Omental fat pad (tissue), 4 donors: Measurements from ENCODE around the gene ECHS1. TPM values are rescaled to one million over a fixed set of nuclear protein-coding genes. Genes with fewer than 3 reads are reported as not detected.

Source experiments
- ATAC-seq: fragments of 150-250 bp; one replicate; pipeline ENCODE4 v1.9.1; 2016; ENCODE audit warnings: mild to moderate bottlenecking, moderate library complexity; ENCODE audit not compliant: low FRiP score
- DNase-seq: peaks from one replicate; pipeline ENCODE4 v3.0.0-alpha.2; 2019; ENCODE audit warnings: low spot score
- small RNA-seq: library from RNA; depleted of rRNA; stranded (forward); fragments of <200 nt; gene quantifications from one replicate; pipeline ENCODE3, GENCODE V24; 2016
- total RNA-seq, 4 donors: library from RNA; depleted of rRNA; stranded (reverse); fragments of >200 nt; gene quantifications; one replicate each; pipeline ENCODE4 v1.1.0, GENCODE V29; 2016
- TF ChIP-seq, protein P1 (sequence below), 3 donors: fragments of 450-650 bp; IDR thresholded peaks; one replicate each; pipeline ENCODE4 v1.5.1; 2016 to 2017; ENCODE audit warnings: antibody characterized with exemption in 3 of 3, mild to moderate bottlenecking in 3 of 3, moderate library complexity in 2 of 3

The ECHS1 gene
- total RNA-seq, 4 donors from 2014 or later: 96.0 to 197 (median 138) TPM

DNA sequence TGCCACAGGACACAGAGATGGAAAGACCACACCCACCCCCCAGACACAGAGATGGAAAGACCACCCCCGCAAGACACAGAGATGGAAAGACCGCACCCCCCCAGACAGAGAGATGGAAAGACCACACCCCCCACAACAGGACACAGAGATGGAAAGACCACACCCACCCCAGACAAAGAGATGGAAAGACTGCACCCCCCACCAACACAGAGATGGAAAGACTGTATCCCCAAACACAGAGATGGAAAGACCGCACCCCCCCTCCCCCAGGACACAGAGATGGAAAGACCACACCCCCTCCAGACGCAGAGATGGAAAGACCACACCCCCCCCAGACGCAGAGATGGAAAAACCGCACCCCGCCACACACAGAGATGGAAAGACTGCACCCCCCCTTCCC, 56.4 kb downstream of the ECHS1 start:
- ATAC-seq (no peak), DNase-seq (no peak)
- TF ChIP-seq, protein P1, sequence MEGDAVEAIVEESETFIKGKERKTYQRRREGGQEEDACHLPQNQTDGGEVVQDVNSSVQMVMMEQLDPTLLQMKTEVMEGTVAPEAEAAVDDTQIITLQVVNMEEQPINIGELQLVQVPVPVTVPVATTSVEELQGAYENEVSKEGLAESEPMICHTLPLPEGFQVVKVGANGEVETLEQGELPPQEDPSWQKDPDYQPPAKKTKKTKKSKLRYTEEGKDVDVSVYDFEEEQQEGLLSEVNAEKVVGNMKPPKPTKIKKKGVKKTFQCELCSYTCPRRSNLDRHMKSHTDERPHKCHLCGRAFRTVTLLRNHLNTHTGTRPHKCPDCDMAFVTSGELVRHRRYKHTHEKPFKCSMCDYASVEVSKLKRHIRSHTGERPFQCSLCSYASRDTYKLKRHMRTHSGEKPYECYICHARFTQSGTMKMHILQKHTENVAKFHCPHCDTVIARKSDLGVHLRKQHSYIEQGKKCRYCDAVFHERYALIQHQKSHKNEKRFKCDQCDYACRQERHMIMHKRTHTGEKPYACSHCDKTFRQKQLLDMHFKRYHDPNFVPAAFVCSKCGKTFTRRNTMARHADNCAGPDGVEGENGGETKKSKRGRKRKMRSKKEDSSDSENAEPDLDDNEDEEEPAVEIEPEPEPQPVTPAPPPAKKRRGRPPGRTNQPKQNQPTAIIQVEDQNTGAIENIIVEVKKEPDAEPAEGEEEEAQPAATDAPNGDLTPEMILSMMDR (IDR thresholded peaks at IDR 0.05): no peak

DNA sequence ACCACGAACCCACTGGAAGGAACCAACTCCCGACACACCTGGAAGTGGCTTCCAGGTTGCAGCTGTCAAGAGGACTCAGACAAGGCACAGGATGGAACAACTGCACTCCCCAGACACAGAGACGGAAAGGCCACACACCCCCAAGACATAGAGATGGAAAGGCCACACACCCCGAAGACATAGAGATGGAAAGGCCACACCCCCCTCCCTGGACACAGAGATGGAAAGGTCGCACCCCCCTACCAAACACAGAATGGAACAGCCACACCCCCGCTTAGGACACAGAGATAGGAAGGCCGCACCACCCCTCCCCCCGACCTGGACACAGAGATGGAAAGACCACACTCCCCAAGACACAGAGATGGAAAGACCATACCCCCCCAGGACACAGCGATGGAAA, 56.9 kb downstream of the ECHS1 start:
- TF ChIP-seq, protein P1 (IDR thresholded peaks at IDR 0.05): no peak
- DNase-seq (no peak), ATAC-seq (no peak)

DNA sequence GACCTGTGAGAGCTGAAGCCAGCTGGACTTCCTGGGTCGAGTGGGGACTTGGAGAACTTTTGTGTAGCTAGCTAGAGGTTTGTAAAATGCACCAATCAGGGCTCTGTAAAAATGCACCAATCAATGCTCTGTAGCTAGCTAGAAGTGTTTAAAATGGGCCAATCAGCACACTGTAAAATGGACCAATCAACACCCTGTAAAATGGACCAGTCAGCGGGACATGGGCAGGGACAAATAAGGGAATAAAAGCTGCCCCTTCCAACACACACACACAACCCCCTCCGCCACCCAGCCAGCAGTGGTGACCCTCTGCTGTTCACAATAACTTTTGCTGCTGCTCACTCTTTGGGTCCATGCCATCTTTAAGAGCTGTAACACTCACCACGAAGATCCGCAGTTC, 57.3 kb downstream of the ECHS1 start:
- ATAC-seq (no peak), DNase-seq (no peak)
- TF ChIP-seq, protein P1 (IDR thresholded peaks at IDR 0.05): no peak

DNA sequence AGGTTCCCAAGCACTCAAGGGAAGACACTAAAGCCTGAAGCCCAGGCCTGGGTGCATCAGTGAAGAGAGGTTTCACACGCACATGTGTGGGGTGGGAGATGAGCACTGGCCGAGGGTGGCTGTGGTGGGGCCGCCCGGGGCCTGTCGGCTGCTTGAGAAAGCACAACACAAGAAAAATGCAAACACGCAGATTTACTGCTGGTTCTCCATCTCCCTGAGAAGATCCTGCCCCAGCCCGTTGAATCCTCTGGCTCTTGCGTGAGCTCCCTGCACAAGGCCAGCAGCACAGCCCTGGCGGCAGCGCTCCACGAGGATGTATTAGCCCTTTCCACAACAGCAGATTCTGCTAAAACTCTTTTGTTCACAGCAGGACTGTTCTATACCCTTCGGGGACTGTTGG, 58.2 kb downstream of the ECHS1 start:
- DNase-seq: no peak
- TF ChIP-seq, protein P1 (IDR thresholded peaks at IDR 0.05): no peak
- no peak for ATAC-seq

DNA sequence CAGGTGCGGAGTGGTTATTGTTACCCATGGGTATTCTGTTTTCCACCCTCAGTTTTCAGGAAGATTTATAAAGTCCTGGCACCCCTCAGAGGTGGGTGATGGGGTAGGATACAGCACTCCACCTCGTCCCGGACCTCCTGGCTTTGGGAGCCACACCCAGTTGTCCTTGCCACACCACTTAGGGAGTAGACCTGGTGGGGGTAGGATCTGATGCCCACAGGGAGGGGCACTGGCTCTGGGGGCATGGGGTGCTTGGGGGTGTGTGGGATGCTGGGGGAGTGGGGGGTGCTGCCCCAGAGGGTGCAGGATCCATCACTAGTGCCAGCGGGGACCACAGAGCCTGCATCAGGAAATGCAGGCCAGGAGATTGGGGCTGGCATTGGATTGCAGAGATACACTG, 60.0 kb downstream of the ECHS1 start:
- DNase-seq (no peak), ATAC-seq (no peak)
- TF ChIP-seq, protein P1 (IDR thresholded peaks at IDR 0.05): no peak

DNA sequence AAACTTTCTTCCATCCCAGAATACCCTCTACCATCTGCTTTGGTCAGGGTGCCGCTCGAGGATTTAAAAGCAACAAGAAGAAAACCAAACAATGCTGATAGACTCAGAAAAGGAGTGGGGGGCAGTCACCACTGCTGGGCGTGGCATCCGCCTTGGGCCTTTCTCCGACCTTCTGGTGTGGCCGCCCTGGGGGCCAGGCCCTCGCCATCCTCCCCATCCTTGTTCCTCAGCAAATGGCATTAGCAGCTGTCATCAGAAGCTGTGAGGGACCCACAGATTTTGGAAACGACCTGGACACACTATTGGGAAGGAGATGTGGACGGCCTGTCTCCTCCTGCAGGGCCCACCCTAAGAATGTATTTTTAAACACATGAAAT, 60.4 kb downstream of the ECHS1 start:
- DNase-seq (no peak), ATAC-seq (no peak)
- TF ChIP-seq, protein P1 (IDR thresholded peaks at IDR 0.05): no peak

Small RNA genes lying within 50 kb of the gene (small RNA-seq; reads per million reads assigned to genes)
- not detected for gene AL360181.4
- gene BANF1P2: not detected
- not detected for gene MIR3944

Other genes starting within 250 kb of the ECHS1 start
- gene KNDC1, start 213.1 kb downstream of the ECHS1 start, total RNA-seq: 1 to 10 TPM in 3 of 4 donors, under 1 TPM in 1; 0.16 to 7.7 (median 1.7) TPM
- not detected for gene UTF1, start 143.1 kb downstream of the ECHS1 start, total RNA-seq
- 1 to 10 TPM in 2 of 4 donors, under 1 TPM in 2; 0.32 to 6.0 (median 2.4) TPM for gene VENTX, start 135.5 kb downstream of the ECHS1 start, total RNA-seq
- 10 to 100 TPM in 2 of 4 donors, 1 to 10 TPM in 2; 3.9 to 53.9 (median 8.4) TPM for gene ADAM8, start 96.5 kb downstream of the ECHS1 start, total RNA-seq
- 10 to 100 TPM; 29.0 to 44.5 (median 36.3) TPM for gene TUBGCP2, start 64.5 kb downstream of the ECHS1 start, total RNA-seq
- 10 to 100 TPM; 19.3 to 40.2 (median 23.3) TPM for gene ZNF511, start 64.4 kb downstream of the ECHS1 start, total RNA-seq
- gene CALY, start 36.5 kb downstream of the ECHS1 start, total RNA-seq: not detected
- gene PRAP1, start 26.0 kb downstream of the ECHS1 start, total RNA-seq: 1 to 10 TPM in 1 of 4 donors, not detected in 3; 3.3 TPM
- gene FUOM, start 15.3 kb downstream of the ECHS1 start, total RNA-seq: 10 to 100 TPM; 20.6 to 34.3 (median 24.1) TPM
- gene PAOX, start 5.9 kb upstream of the ECHS1 start, total RNA-seq: 1 to 10 TPM; 3.8 to 7.7 (median 6.1) TPM
- 10 to 100 TPM; 14.6 to 30.9 (median 21.3) TPM for gene MTG1, start 20.8 kb upstream of the ECHS1 start, total RNA-seq
- gene SPRN, start 51.3 kb upstream of the ECHS1 start, total RNA-seq: not detected
- gene SCART1, start 80.6 kb upstream of the ECHS1 start, total RNA-seq: 1 to 10 TPM; 1.3 to 5.2 (median 2.0) TPM
- gene CYP2E1, start 154.0 kb upstream of the ECHS1 start, total RNA-seq: 1 to 10 TPM in 2 of 4 donors, under 1 TPM in 2; 0.31 to 2.3 (median 1.3) TPM
- gene SYCE1, start 192.2 kb upstream of the ECHS1 start, total RNA-seq: 10 to 100 TPM in 1 of 4 donors, under 1 TPM in 1, not detected in 2; 0.60 to 10.2 TPM